HepG2 (cell line): ENCODE data around the gene PTGER4. TPM values are rescaled to one million over a fixed set of nuclear protein-coding genes. Genes with fewer than 3 reads are reported as not detected.
"Not testable (repeated sequence)": the region's sequence is repeated elsewhere in the genome, so short reads cannot be mapped to it uniquely, and the experiment has no call there.

Source experiments
- ATAC-seq: fragments of 200-7000 bp; cut with Tn5 transposase; 3 replicates; pipeline ENCODE4 v1.9.1; 2020; ENCODE audit warnings: mild to moderate bottlenecking, moderate library complexity
- BruUV-seq: library from RNA; stranded (reverse); fragments of 400-500 nt; replicated peaks from 2 replicates; lab custom pipeline; 2021; lab: Mats Ljungman, UMichigan
- CTCF ChIA-PET: fragments of 300-600 bp; formaldehyde crosslinking; extraction: SDS; loops from one replicate; lab custom pipeline; 2021; ENCODE audit warnings: low total read pairs, inconsistent platforms, low intra/inter-chr PET ratio; lab: Yijun Ruan, JAX
- POLR2A ChIA-PET: fragments of 350-600 bp; sonication (Branson Sonifier 250); formaldehyde crosslinking; loops from one replicate; lab custom pipeline; 2020; ENCODE audit warnings: antibody characterized with exemption, inconsistent platforms; lab: Yijun Ruan, JAX
- DNase-seq: peaks from one replicate; pipeline ENCODE4 v3.0.0-alpha.2; 2015; ENCODE audit warnings: low spot score
- FAIRE-seq: peaks from 3 replicates; lab custom pipeline; 2011; peaks lifted over from hg19 to GRCh38; lab: Jason Lieb, UNC
- H2AFZ ChIP-seq: one replicate; pipeline ENCODE4 v1.6.1; 2011; ENCODE audit warnings: low read length, inconsistent platforms
- H3K27ac ChIP-seq: fragments of 300-600 bp; 3 replicates; pipeline ENCODE4 v1.8.0; 2011; ENCODE audit warnings: mixed run types, mild to moderate bottlenecking, mixed read lengths, low read length, inconsistent platforms; ENCODE audit not compliant: insufficient read depth; ENCODE audit errors: extremely low read length
- H3K27me3 ChIP-seq, 2 experiments: fragments of 200-600 bp in 1 of 2; 2 replicates in 1 of 2; 3 replicates in 1 of 2; pipeline versions ENCODE4 v1.6.0 to v1.8.0; 2011; ENCODE audit warnings: low read length in 2 of 2, mild to moderate bottlenecking in 2 of 2, moderate library complexity in 2 of 2, inconsistent platforms in 1 of 2; ENCODE audit not compliant: insufficient read depth in 2 of 2, control insufficient read depth in 1 of 2
- H3K36me3 ChIP-seq, 2 experiments: fragments of 200-600 bp in 1 of 2; replicated peaks in 1 of 2; 2 replicates in 1 of 2; 3 replicates in 1 of 2; pipeline versions ENCODE4 v1.5.1 to v1.8.0; 2011; ENCODE audit warnings: low read length in 2 of 2, inconsistent platforms in 1 of 2; ENCODE audit not compliant: insufficient read depth in 2 of 2, control insufficient read depth in 1 of 2
- H3K4me1 ChIP-seq: 2 replicates; pipeline ENCODE4 v1.5.1; 2012; ENCODE audit warnings: low read length, inconsistent platforms; ENCODE audit not compliant: insufficient read depth
- H3K4me2 ChIP-seq: 2 replicates; pipeline ENCODE4 v1.6.0; 2011; ENCODE audit warnings: low read depth, low read length, inconsistent platforms
- H3K4me3 ChIP-seq, 3 experiments: fragments of 200-600 bp in 1 of 3; sonication (generic), shearing (Covaris generic) in 1 of 3; replicated peaks in 1 of 3; 2 replicates each; pipeline ENCODE4 v1.5.1; 2011 to 2016; ENCODE audit warnings: low read length in 3 of 3, inconsistent platforms in 2 of 3, low read depth in 2 of 3, mild to moderate bottlenecking in 2 of 3, control low read depth in 1 of 3, mixed read lengths in 1 of 3; ENCODE audit not compliant: insufficient read depth in 1 of 3
- H3K79me2 ChIP-seq: one replicate; pipeline ENCODE4 v1.6.1; 2011; ENCODE audit warnings: low read length, inconsistent platforms; ENCODE audit not compliant: insufficient read depth
- H3K9ac ChIP-seq: 2 replicates; pipeline ENCODE4 v1.6.0; 2011; ENCODE audit warnings: mild to moderate bottlenecking, low read depth, low read length, inconsistent platforms; ENCODE audit not compliant: insufficient read depth
- H3K9me3 ChIP-seq: 2 replicates; pipeline ENCODE4 v1.5.1; 2012; ENCODE audit warnings: mild to moderate bottlenecking, low read length
- H4K20me1 ChIP-seq: 2 replicates; pipeline ENCODE4 v1.6.0; 2011; ENCODE audit warnings: inconsistent platforms, mild to moderate bottlenecking, low read length, moderate library complexity; ENCODE audit not compliant: insufficient read depth
- ZNF329 ChIP-seq: sonication (generic); formaldehyde crosslinking; IDR thresholded peaks from 2 replicates; pipeline ENCODE4 v1.9.0; 2021; ENCODE audit warnings: low read depth, mild to moderate bottlenecking, missing genetic modification reagents
- ZNF446 ChIP-seq: sonication (generic); formaldehyde crosslinking; IDR thresholded peaks from 2 replicates; pipeline ENCODE4 v1.5.0; 2020; ENCODE audit warnings: mild to moderate bottlenecking, missing genetic modification reagents
- WGBS: methylation state at CpG from one replicate; pipeline ENCODE4 v1.1.6; 2017; ENCODE audit warnings: low lambda C conversion rate; 5-methylcytosine and 5-hydroxymethylcytosine counted together
- in situ Hi-C: cut with HindIII; loops from 2 replicates; pipeline ENCODE4 v1.10.0; 2017; ENCODE audit warnings: low pct_unique_long_range_greater_than_20kb; ENCODE audit not compliant: extremely low pct_ligation_motif_present
- intact Hi-C: fragments of 100-400 bp; cut with micrococcal nuclease; formaldehyde crosslinking; loops from one replicate; pipeline ENCODE4 v1.10.0; 2022; ENCODE audit not compliant: unreplicated experiment
- polyA plus RNA-seq, 8 experiments: library from polyadenylated mRNA; depleted of rRNA in 3 of 8; stranded (reverse) in 7 of 8; unstranded in 1 of 8; fragments of >200 nt; fragmentation: Illumina TruSeq in 4 of 8; extraction: Trizol in 4 of 8; gene quantifications; 2 replicates each; pipeline versions ENCODE4 v1.2.1 to v1.2.3, GENCODE V29; 2011 to 2016; ENCODE audit warnings: low read depth in 4 of 8, missing spikeins in 1 of 8, mixed read lengths in 1 of 8; ENCODE audit not compliant: insufficient read depth in 1 of 8
- total RNA-seq, 5 experiments: library from RNA; depleted of rRNA; stranded (reverse); fragments of >200 nt; fragmentation: Illumina TruSeq; extraction: Trizol; gene quantifications; 2 replicates each; pipeline ENCODE4 v1.2.3, GENCODE V29; 2016; ENCODE audit warnings: low read depth in 1 of 5
- TF ChIP-seq, protein P1 (sequence below): sonication (generic); formaldehyde crosslinking; IDR thresholded peaks from 2 replicates; pipeline ENCODE4 v1.5.0; 2020; ENCODE audit warnings: mild to moderate bottlenecking, missing genetic modification reagents, borderline replicate concordance

Gene PTGER4
- total and polyA plus RNA-seq, 2 of the 13 experiments (the other 11 are each of a cell fraction or from before 2014, with no cell fraction given): 0.01 to 0.11 TPM

DNA sequence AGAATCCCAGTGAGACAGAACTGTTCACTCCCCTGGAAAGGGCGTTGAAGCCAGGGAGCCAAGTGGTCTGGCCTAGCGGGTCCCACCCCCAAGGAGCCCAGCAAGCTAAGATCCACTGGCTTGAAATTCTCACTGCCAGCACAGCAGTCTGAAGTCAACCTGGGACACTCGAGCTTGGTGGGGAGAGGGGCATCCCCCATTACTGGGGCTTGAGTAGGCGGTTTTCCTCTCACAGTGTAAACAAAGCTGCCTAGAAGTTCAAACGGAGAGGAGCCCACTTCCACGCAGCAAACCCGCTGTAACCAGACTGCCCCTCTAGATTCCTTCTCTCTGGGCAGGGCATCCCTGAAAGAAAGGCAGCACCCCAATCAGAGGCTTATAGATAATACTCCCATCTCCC, 45.1 kb upstream of the PTGER4 start (continued):
- TF ChIP-seq, protein P1, sequence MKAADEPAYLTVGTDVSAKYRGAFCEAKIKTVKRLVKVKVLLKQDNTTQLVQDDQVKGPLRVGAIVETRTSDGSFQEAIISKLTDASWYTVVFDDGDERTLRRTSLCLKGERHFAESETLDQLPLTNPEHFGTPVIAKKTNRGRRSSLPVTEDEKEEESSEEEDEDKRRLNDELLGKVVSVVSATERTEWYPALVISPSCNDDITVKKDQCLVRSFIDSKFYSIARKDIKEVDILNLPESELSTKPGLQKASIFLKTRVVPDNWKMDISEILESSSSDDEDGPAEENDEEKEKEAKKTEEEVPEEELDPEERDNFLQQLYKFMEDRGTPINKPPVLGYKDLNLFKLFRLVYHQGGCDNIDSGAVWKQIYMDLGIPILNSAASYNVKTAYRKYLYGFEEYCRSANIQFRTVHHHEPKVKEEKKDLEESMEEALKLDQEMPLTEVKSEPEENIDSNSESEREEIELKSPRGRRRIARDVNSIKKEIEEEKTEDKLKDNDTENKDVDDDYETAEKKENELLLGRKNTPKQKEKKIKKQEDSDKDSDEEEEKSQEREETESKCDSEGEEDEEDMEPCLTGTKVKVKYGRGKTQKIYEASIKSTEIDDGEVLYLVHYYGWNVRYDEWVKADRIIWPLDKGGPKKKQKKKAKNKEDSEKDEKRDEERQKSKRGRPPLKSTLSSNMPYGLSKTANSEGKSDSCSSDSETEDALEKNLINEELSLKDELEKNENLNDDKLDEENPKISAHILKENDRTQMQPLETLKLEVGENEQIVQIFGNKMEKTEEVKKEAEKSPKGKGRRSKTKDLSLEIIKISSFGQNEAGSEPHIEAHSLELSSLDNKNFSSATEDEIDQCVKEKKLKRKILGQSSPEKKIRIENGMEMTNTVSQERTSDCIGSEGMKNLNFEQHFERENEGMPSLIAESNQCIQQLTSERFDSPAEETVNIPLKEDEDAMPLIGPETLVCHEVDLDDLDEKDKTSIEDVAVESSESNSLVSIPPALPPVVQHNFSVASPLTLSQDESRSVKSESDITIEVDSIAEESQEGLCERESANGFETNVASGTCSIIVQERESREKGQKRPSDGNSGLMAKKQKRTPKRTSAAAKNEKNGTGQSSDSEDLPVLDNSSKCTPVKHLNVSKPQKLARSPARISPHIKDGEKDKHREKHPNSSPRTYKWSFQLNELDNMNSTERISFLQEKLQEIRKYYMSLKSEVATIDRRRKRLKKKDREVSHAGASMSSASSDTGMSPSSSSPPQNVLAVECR (CRISPR knock-in tag): no peak
- TF ChIP-seq ZNF329 (CRISPR knock-in tag) (no peak), ZNF446 (CRISPR knock-in tag) (no peak)

DNA sequence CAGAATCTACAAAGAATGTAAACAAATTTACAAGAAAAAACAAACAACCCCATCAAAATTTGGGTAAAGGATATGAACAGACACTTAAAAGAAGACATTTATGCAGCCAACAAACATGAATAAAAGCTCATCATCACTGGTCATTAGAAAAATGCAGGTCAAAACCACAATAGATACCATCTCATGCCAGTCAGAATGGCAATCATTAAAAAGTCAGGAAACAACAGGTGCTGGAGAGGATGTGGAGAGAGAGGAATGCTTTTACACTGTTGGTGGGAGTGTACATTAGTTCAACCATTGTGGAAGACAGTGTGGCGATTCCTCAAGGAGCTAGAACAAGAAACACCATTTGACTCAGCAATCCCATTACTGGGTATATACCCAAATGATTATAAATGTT, 40.2 kb upstream of the PTGER4 start:
- WGBS: 0% methylated on average over 1 of the region's 1 CpG

More for the DNA sequence above, 40.2 kb upstream of the PTGER4 start:
- DNase-seq, H3K9me3 ChIP-seq, BruUV-seq, H3K4me1 ChIP-seq, ATAC-seq, H3K4me2 ChIP-seq, H2AFZ ChIP-seq, H4K20me1 ChIP-seq, H3K27ac ChIP-seq, POLR2A ChIA-PET, FAIRE-seq, H3K36me3 ChIP-seq, H3K9ac ChIP-seq, in situ Hi-C loops, H3K27me3 ChIP-seq, CTCF ChIA-PET, intact Hi-C loops, H3K79me2 ChIP-seq, H3K4me3 ChIP-seq: not testable (repeated sequence)
